HUES48 (cell line): ENCODE results near the gene TXLNB.

Source experiments
- H3K27ac ChIP-seq: one replicate; pipeline ENCODE4 v1.7.0; 2013; ENCODE audit warnings: low read depth, low read length, inconsistent platforms
- H3K27me3 ChIP-seq: 2 replicates; pipeline ENCODE4 v1.6.1; 2013; ENCODE audit warnings: mild to moderate bottlenecking, low read length; ENCODE audit not compliant: control insufficient read depth, insufficient read depth
- H3K36me3 ChIP-seq: 2 replicates; pipeline ENCODE4 v1.6.1; 2013; ENCODE audit warnings: low read length; ENCODE audit not compliant: control insufficient read depth, insufficient read depth
- H3K4me1 ChIP-seq: 2 replicates; pipeline ENCODE4 v1.6.1; 2013; ENCODE audit warnings: mild to moderate bottlenecking, low read length; ENCODE audit not compliant: control insufficient read depth, insufficient read depth
- H3K4me3 ChIP-seq: 2 replicates; pipeline ENCODE4 v1.5.1; 2013; ENCODE audit warnings: mild to moderate bottlenecking, low read depth, low read length
- H3K9ac ChIP-seq: 2 replicates; pipeline ENCODE4 v1.6.1; 2013; ENCODE audit warnings: mild to moderate bottlenecking, low read depth, low read length, moderate library complexity
- H3K9me3 ChIP-seq: 2 replicates; pipeline ENCODE4 v1.6.1; 2013; ENCODE audit warnings: low read length; ENCODE audit not compliant: control insufficient read depth, insufficient read depth

TXLNB gene

DNA sequence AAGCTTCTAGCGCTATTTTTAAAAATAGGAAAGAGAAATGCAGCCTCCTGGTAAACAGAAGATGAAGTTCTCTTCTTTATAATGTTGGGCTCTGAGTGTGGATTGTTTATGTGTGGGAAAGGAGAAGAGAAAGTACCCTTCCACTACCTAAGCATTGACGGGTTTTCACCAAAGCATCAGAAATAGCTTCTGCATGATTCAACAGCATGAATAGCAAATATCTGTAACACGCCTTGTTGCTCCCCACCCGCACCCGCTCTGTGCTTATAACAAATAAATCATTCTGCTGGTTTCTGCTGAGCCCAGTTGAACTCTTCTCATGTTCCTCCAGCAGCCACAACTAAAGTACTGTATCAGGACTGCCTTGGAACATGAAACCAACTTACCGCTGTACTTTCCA, 20.7 kb downstream of the TXLNB start:
- no peak overlapping the region for H3K9ac ChIP-seq

GRCh38 chr6:139270249-139270648, 21.5 kb downstream of the TXLNB start:
- no peaks in the 10 kb centered on the region for H3K36me3 ChIP-seq
- H3K4me3 ChIP-seq: no peak overlapping the region
- no peaks in the 10 kb centered on the region for H3K4me1 ChIP-seq
- H3K9me3 ChIP-seq: no peaks in the 10 kb centered on the region
- H3K27ac ChIP-seq: no peak overlapping the region
- H3K27me3 ChIP-seq: no peaks in the 10 kb centered on the region
- no peak overlapping the region for H3K9ac ChIP-seq

More for the DNA sequence above, 20.7 kb downstream of the TXLNB start:
- Histone ChIP-seq H3K4me1 (no peaks in the 10 kb centered on the region), H3K9me3 (no peaks in the 10 kb centered on the region), H3K36me3 (no peaks in the 10 kb centered on the region), H3K27me3 (no peaks in the 10 kb centered on the region), H3K27ac (no peak overlapping the region), H3K4me3 (no peak overlapping the region)

GRCh38 chr6:139265512-139266190, 26.1 kb downstream of the TXLNB start:
- H3K9ac ChIP-seq: no peak overlapping the region
- no peaks in the 10 kb centered on the region for H3K27me3 ChIP-seq
- no peak overlapping the region for H3K27ac ChIP-seq
- H3K4me3 ChIP-seq: no peak overlapping the region
- no peaks in the 10 kb centered on the region for H3K4me1 ChIP-seq
- H3K9me3 ChIP-seq: no peaks in the 10 kb centered on the region
- no peaks in the 10 kb centered on the region for H3K36me3 ChIP-seq

DNA sequence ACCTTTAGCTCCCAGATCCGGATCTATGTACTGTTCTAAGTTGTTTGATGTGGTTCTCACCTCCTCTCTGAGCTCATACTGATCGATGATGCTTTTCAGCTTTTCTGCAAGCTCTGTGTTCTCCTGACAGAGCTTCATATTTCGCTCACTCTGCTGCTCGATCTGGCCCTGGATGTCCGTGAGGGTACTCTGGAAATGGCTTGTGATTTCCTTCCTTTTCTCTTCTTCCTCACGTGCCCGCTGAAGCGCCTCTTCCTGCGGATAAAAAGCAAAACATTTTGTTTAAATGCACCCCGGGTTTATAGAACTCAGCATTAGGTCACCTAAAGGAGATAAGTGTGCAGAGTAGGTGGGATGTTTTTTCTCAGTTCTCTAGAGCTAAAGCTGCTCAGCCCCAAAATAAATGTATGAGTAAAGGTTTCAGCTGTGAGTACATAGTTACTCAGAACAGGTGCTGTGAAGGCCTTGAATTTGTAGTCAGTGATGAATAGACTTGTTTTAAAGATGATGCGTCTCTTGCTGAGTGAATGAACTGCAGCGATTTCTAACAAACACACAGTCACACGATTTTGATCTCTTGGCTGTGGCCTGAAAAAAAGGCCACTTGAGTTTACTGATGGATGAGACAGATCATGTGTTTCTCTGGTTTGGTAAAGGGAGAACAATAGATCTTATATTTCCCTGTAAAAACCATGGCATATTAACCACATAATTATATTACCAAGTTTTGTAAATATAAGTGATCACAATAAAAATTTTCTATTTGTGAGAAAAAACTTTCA, 29.1 kb downstream of the TXLNB start:
- no peak overlapping the region for H3K9ac ChIP-seq
- no peaks in the 10 kb centered on the region for H3K27me3 ChIP-seq
- H3K4me3 ChIP-seq: no peak overlapping the region
- no peak overlapping the region for H3K27ac ChIP-seq
- no peaks in the 10 kb centered on the region for H3K4me1 ChIP-seq
- no peaks in the 10 kb centered on the region for H3K9me3 ChIP-seq
- no peaks in the 10 kb centered on the region for H3K36me3 ChIP-seq

DNA sequence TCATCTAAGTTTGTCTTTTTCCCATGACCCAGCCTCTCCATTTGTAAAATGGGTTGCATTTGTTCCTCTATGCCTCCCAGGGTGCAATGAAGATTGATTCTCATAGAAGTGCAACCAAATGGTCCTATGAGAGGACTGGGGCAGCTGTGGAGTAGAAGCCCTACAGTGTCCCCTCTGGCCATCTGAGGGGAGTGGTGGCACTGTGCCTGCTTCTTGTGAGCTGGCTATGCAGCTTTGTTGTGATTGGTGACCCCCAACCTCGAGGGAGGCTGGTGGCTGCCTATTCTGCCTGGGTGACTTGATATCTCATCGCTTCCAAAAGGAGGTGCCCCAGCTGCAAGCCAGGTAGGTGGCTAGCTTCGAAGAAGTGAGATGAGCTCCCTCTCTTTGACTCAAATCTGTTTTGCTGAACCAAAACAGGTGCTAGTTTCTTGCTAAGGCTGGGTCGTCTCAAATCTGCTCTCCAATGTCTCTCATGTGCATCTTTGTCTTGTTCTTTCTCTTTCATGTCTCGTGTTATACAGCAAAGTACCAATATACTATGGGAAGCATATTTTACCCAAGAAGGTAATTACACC, 33.9 kb downstream of the TXLNB start:
- no peaks in the 10 kb centered on the region for H3K9me3 ChIP-seq
- no peaks in the 10 kb centered on the region for H3K4me1 ChIP-seq
- H3K36me3 ChIP-seq: no peaks in the 10 kb centered on the region
- no peak overlapping the region for H3K9ac ChIP-seq
- no peaks in the 10 kb centered on the region for H3K27me3 ChIP-seq
- no peak overlapping the region for H3K4me3 ChIP-seq
- no peak overlapping the region for H3K27ac ChIP-seq

DNA sequence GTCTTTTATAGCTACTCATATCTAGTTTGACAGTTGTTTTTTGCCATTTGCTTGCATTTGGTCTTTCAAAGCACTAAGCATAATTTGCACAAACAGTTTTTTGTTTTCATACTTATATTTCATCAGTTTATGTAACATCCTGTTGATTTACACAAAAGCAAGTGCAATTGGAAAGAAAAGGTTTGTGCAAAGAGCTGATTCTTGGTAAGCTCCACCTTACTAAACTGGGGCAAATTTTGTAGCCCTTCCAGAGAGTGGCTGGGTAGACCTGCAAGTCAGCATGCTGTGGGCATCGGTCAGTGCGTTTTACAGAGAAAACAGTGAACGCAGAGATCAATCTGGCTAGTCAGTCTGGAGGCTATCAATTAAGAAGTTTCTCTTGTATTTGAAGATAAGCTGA, 34.5 kb downstream of the TXLNB start:
- no peak overlapping the region for H3K4me3 ChIP-seq
- H3K36me3 ChIP-seq: no peaks in the 10 kb centered on the region
- no peaks in the 10 kb centered on the region for H3K4me1 ChIP-seq
- no peak overlapping the region for H3K27ac ChIP-seq
- H3K9ac ChIP-seq: no peak overlapping the region
- no peaks in the 10 kb centered on the region for H3K27me3 ChIP-seq
- H3K9me3 ChIP-seq: no peaks in the 10 kb centered on the region

- no peaks in the 10 kb centered on the region for H3K27me3 ChIP-seq
- no peak overlapping the region for H3K9ac ChIP-seq
- no peak overlapping the region for H3K4me3 ChIP-seq
- no peaks in the 10 kb centered on the region for H3K36me3 ChIP-seq
- H3K9me3 ChIP-seq: no peaks in the 10 kb centered on the region
- H3K4me1 ChIP-seq: no peaks in the 10 kb centered on the region
- no peak overlapping the region for H3K27ac ChIP-seq
Observed at GRCh38 chr6:139256087-139256486, 35.7 kb downstream of the TXLNB start.

GRCh38 chr6:139254196-139254595, 37.6 kb downstream of the TXLNB start:
- Histone ChIP-seq H3K9ac (no peak overlapping the region), H3K4me3 (no peak overlapping the region), H3K27ac (no peak overlapping the region), H3K27me3 (no peaks in the 10 kb centered on the region), H3K4me1 (no peaks in the 10 kb centered on the region), H3K36me3 (no peaks in the 10 kb centered on the region), H3K9me3 (no peaks in the 10 kb centered on the region)

- H3K27ac ChIP-seq: no peak overlapping the region
- no peaks in the 10 kb centered on the region for H3K27me3 ChIP-seq
- no peaks in the 10 kb centered on the region for H3K9me3 ChIP-seq
- no peak overlapping the region for H3K9ac ChIP-seq
- no peak overlapping the region for H3K4me3 ChIP-seq
- no peaks in the 10 kb centered on the region for H3K4me1 ChIP-seq
- no peaks in the 10 kb centered on the region for H3K36me3 ChIP-seq
Observed at GRCh38 chr6:139253656-139254055, 38.1 kb downstream of the TXLNB start.

- Histone ChIP-seq H3K4me1 (no peaks in the 10 kb centered on the region), H3K27ac (no peak overlapping the region), H3K9ac (no peak overlapping the region), H3K27me3 (no peaks in the 10 kb centered on the region), H3K9me3 (no peaks in the 10 kb centered on the region), H3K4me3 (no peak overlapping the region), H3K36me3 (no peaks in the 10 kb centered on the region)
Observed at GRCh38 chr6:139251691-139252390, 40.0 kb downstream of the TXLNB start.
